Epithelial cell of proximal tubule (primary cell): ENCODE measurements around the gene BCL7B. TPM values are rescaled to one million over a fixed set of nuclear protein-coding genes. Genes with fewer than 3 reads are reported as not detected.
"Not testable (repeated sequence)": the region's sequence is repeated elsewhere in the genome, so short reads cannot be mapped to it uniquely, and the experiment has no call there.

Experiments used
- DNase-seq: peaks from one replicate; pipeline ENCODE4 v3.0.0-alpha.2; 2011; ENCODE audit warnings: low read depth
- H3K4me3 ChIP-seq: 2 replicates; pipeline ENCODE4 v1.5.1; 2011; ENCODE audit warnings: low read depth, mild to moderate bottlenecking, low read length
- CTCF ChIP-seq: conservative IDR thresholded peaks from 2 replicates; pipeline ENCODE4 v1.5.1; 2012; ENCODE audit warnings: low read depth, mild to moderate bottlenecking, low read length
- total RNA-seq: library from RNA; depleted of rRNA; stranded (reverse); fragments of >200 nt; gene quantifications from 2 replicates; pipeline ENCODE4 v1.2.3, GENCODE V29; 2015

The BCL7B gene
- total RNA-seq, 1 donor from 2014 or later = 64.2 TPM

GRCh38 chr7:73570977-73571376 is 13.5 kb upstream of the BCL7B start:
- H3K4me3 ChIP-seq = no peak overlapping the region
- TF ChIP-seq CTCF = no peak
- no peak for DNase-seq

GRCh38 chr7:73570521-73570920 is 13.0 kb upstream of the BCL7B start:
- no peak overlapping the region for H3K4me3 ChIP-seq
- TF ChIP-seq CTCF = no peak
- DNase-seq = no peak

GRCh38 chr7:73569042-73569608 is 11.6 kb upstream of the BCL7B start:
- no peak for DNase-seq
- H3K4me3 ChIP-seq = no peak overlapping the region
- TF ChIP-seq CTCF = no peak

GRCh38 chr7:73567846-73568685 is 10.6 kb upstream of the BCL7B start:
- no peak overlapping the region for H3K4me3 ChIP-seq
- no peak for DNase-seq
- no peak for TF ChIP-seq CTCF

GRCh38 chr7:73567140-73567539 is 9.7 kb upstream of the BCL7B start:
- no peak for TF ChIP-seq CTCF
- no peak for DNase-seq
- H3K4me3 ChIP-seq = no peak overlapping the region

- H3K4me3 ChIP-seq, DNase-seq: not testable (repeated sequence)
These were observed 8.9 kb upstream of the BCL7B start for GRCh38 chr7:73566431-73566830.

- no peak for DNase-seq
- TF ChIP-seq CTCF = no peak
- H3K4me3 ChIP-seq = peak overlapping the region; percentile 33
These were observed 8.3 kb upstream of the BCL7B start for GRCh38 chr7:73565675-73566340.
